HepG2 (cell line): ENCODE data around the gene TMTC3. TPM values are rescaled to one million over a fixed set of nuclear protein-coding genes. Genes with fewer than 3 reads are reported as not detected.

Experiments used
- ATAC-seq: fragments of 200-7000 bp; cut with Tn5 transposase; 3 replicates; pipeline ENCODE4 v1.9.1; 2020; ENCODE audit warnings: mild to moderate bottlenecking, moderate library complexity
- BruUV-seq: library from RNA; stranded (reverse); fragments of 400-500 nt; replicated peaks from 2 replicates; lab custom pipeline; 2021; lab: Mats Ljungman, UMichigan
- CTCF ChIA-PET: fragments of 300-600 bp; formaldehyde crosslinking; extraction: SDS; loops from one replicate; lab custom pipeline; 2021; ENCODE audit warnings: low total read pairs, inconsistent platforms, low intra/inter-chr PET ratio; lab: Yijun Ruan, JAX
- POLR2A ChIA-PET: fragments of 350-600 bp; sonication (Branson Sonifier 250); formaldehyde crosslinking; loops from one replicate; lab custom pipeline; 2020; ENCODE audit warnings: antibody characterized with exemption, inconsistent platforms; lab: Yijun Ruan, JAX
- DNase-seq: peaks from one replicate; pipeline ENCODE4 v3.0.0-alpha.2; 2015; ENCODE audit warnings: low spot score
- FAIRE-seq: peaks from 3 replicates; lab custom pipeline; 2011; peaks lifted over from hg19 to GRCh38; lab: Jason Lieb, UNC
- H2AFZ ChIP-seq: one replicate; pipeline ENCODE4 v1.6.1; 2011; ENCODE audit warnings: low read length, inconsistent platforms
- H3K27ac ChIP-seq: fragments of 300-600 bp; 3 replicates; pipeline ENCODE4 v1.8.0; 2011; ENCODE audit warnings: mixed run types, mild to moderate bottlenecking, mixed read lengths, low read length, inconsistent platforms; ENCODE audit not compliant: insufficient read depth; ENCODE audit errors: extremely low read length
- H3K27me3 ChIP-seq, 2 experiments: fragments of 200-600 bp in 1 of 2; 2 replicates in 1 of 2; 3 replicates in 1 of 2; pipeline versions ENCODE4 v1.6.0 to v1.8.0; 2011; ENCODE audit warnings: low read length in 2 of 2, mild to moderate bottlenecking in 2 of 2, moderate library complexity in 2 of 2, inconsistent platforms in 1 of 2; ENCODE audit not compliant: insufficient read depth in 2 of 2, control insufficient read depth in 1 of 2
- H3K36me3 ChIP-seq, 2 experiments: fragments of 200-600 bp in 1 of 2; replicated peaks in 1 of 2; 2 replicates in 1 of 2; 3 replicates in 1 of 2; pipeline versions ENCODE4 v1.5.1 to v1.8.0; 2011; ENCODE audit warnings: low read length in 2 of 2, inconsistent platforms in 1 of 2; ENCODE audit not compliant: insufficient read depth in 2 of 2, control insufficient read depth in 1 of 2
- H3K4me1 ChIP-seq: 2 replicates; pipeline ENCODE4 v1.5.1; 2012; ENCODE audit warnings: low read length, inconsistent platforms; ENCODE audit not compliant: insufficient read depth
- H3K4me2 ChIP-seq: 2 replicates; pipeline ENCODE4 v1.6.0; 2011; ENCODE audit warnings: low read depth, low read length, inconsistent platforms
- H3K4me3 ChIP-seq, 3 experiments: fragments of 200-600 bp in 1 of 3; sonication (generic), shearing (Covaris generic) in 1 of 3; replicated peaks in 1 of 3; 2 replicates each; pipeline ENCODE4 v1.5.1; 2011 to 2016; ENCODE audit warnings: low read length in 3 of 3, inconsistent platforms in 2 of 3, low read depth in 2 of 3, mild to moderate bottlenecking in 2 of 3, control low read depth in 1 of 3, mixed read lengths in 1 of 3; ENCODE audit not compliant: insufficient read depth in 1 of 3
- H3K79me2 ChIP-seq: one replicate; pipeline ENCODE4 v1.6.1; 2011; ENCODE audit warnings: low read length, inconsistent platforms; ENCODE audit not compliant: insufficient read depth
- H3K9ac ChIP-seq: 2 replicates; pipeline ENCODE4 v1.6.0; 2011; ENCODE audit warnings: mild to moderate bottlenecking, low read depth, low read length, inconsistent platforms; ENCODE audit not compliant: insufficient read depth
- H3K9me3 ChIP-seq: 2 replicates; pipeline ENCODE4 v1.5.1; 2012; ENCODE audit warnings: mild to moderate bottlenecking, low read length
- H4K20me1 ChIP-seq: 2 replicates; pipeline ENCODE4 v1.6.0; 2011; ENCODE audit warnings: inconsistent platforms, mild to moderate bottlenecking, low read length, moderate library complexity; ENCODE audit not compliant: insufficient read depth
- ESRRA ChIP-seq: sonication (generic); formaldehyde crosslinking; IDR thresholded peaks from 2 replicates; pipeline ENCODE4 v1.5.1; 2020; ENCODE audit warnings: mild to moderate bottlenecking, low read depth, missing genetic modification reagents
- SNAI1 ChIP-seq: sonication (generic); formaldehyde crosslinking; IDR thresholded peaks from 2 replicates; pipeline ENCODE4 v1.5.0; 2020; ENCODE audit warnings: mild to moderate bottlenecking, missing genetic modification reagents, borderline replicate concordance
- SP5 ChIP-seq: IDR thresholded peaks from 2 replicates; pipeline ENCODE4 v1.6.1; 2016; ENCODE audit warnings: low read depth, borderline replicate concordance
- TBX2 ChIP-seq: sonication (generic); formaldehyde crosslinking; IDR thresholded peaks from 2 replicates; pipeline ENCODE4 v1.5.0; 2020; ENCODE audit warnings: missing genetic modification reagents, mild to moderate bottlenecking, borderline replicate concordance
- ZSCAN21 ChIP-seq: sonication (generic); formaldehyde crosslinking; IDR thresholded peaks from 2 replicates; pipeline ENCODE4 v1.8.0; 2022; ENCODE audit warnings: mild to moderate bottlenecking, missing genetic modification reagents, moderate library complexity, borderline replicate concordance
- WGBS: methylation state at CpG from one replicate; pipeline ENCODE4 v1.1.6; 2017; ENCODE audit warnings: low lambda C conversion rate; 5-methylcytosine and 5-hydroxymethylcytosine counted together
- in situ Hi-C: cut with HindIII; loops from 2 replicates; pipeline ENCODE4 v1.10.0; 2017; ENCODE audit warnings: low pct_unique_long_range_greater_than_20kb; ENCODE audit not compliant: extremely low pct_ligation_motif_present
- intact Hi-C: fragments of 100-400 bp; cut with micrococcal nuclease; formaldehyde crosslinking; loops from one replicate; pipeline ENCODE4 v1.10.0; 2022; ENCODE audit not compliant: unreplicated experiment
- polyA plus RNA-seq, 8 experiments: library from polyadenylated mRNA; depleted of rRNA in 3 of 8; stranded (reverse) in 7 of 8; unstranded in 1 of 8; fragments of >200 nt; fragmentation: Illumina TruSeq in 4 of 8; extraction: Trizol in 4 of 8; gene quantifications; 2 replicates each; pipeline versions ENCODE4 v1.2.1 to v1.2.3, GENCODE V29; 2011 to 2016; ENCODE audit warnings: low read depth in 4 of 8, missing spikeins in 1 of 8, mixed read lengths in 1 of 8; ENCODE audit not compliant: insufficient read depth in 1 of 8
- total RNA-seq, 5 experiments: library from RNA; depleted of rRNA; stranded (reverse); fragments of >200 nt; fragmentation: Illumina TruSeq; extraction: Trizol; gene quantifications; 2 replicates each; pipeline ENCODE4 v1.2.3, GENCODE V29; 2016; ENCODE audit warnings: low read depth in 1 of 5

Gene TMTC3
- total and polyA plus RNA-seq, 2 of the 13 experiments (the other 11 are each of a cell fraction or from before 2014, with no cell fraction given) = 6.3 to 22.5 TPM

- CTCF ChIA-PET = no interaction called here
- no peaks in the 10 kb centered on the region for H4K20me1 ChIP-seq
- H3K79me2 ChIP-seq = no peaks in the 10 kb centered on the region
- H3K27me3 ChIP-seq = no peaks in the 10 kb centered on the region
- H3K9me3 ChIP-seq = no peaks in the 10 kb centered on the region
- 0 out of 5 replicates have a peak, but pooled peaks cover 0 to 2% of the 10 kb centered on the region in 2 experiments for H3K36me3 ChIP-seq
- 96% methylated on average over 3 of the region's 3 CpGs for WGBS
- H3K9ac ChIP-seq = no peak overlapping the region
- no peak overlapping the region for H3K4me2 ChIP-seq
- POLR2A ChIA-PET = no interaction called here
- intact Hi-C loops = no loop called here
- in situ Hi-C loops = no loop called here
- no peak overlapping the region for H3K4me3 ChIP-seq
- no peak overlapping the region for H2AFZ ChIP-seq
- TF ChIP-seq SNAI1 (CRISPR knock-in tag) (no peak), ESRRA (no peak), SP5 (CRISPR knock-in tag) (no peak), ZSCAN21 (CRISPR knock-in tag) (no peak)
- DNase-seq = no peak
- no peak for ATAC-seq
- H3K4me1 ChIP-seq = peaks cover 24% of the 10 kb centered on the region
- no peak for FAIRE-seq
- H3K27ac ChIP-seq = no peak overlapping the region
- no TSS peak for BruUV-seq
Measured at GRCh38 chr12:88182416-88182815, 40.3 kb downstream of the TMTC3 start.

GRCh38 chr12:88184196-88184595 is 42.1 kb downstream of the TMTC3 start:
- no TSS peak for BruUV-seq
- in situ Hi-C loops = no loop called here
- FAIRE-seq = no peak

More at GRCh38 chr12:88184196-88184595, 42.1 kb downstream of the TMTC3 start:
- peaks cover 21% of the 10 kb centered on the region for H3K4me1 ChIP-seq
- H3K36me3 ChIP-seq = 0 out of 5 replicates have a peak, but pooled peaks cover 0 to 2% of the 10 kb centered on the region in 2 experiments
- H4K20me1 ChIP-seq = no peaks in the 10 kb centered on the region
- no peak overlapping the region for H3K4me3 ChIP-seq
- DNase-seq = no peak
- no peaks in the 10 kb centered on the region for H3K79me2 ChIP-seq
- no peak overlapping the region for H3K4me2 ChIP-seq
- H3K27me3 ChIP-seq = no peaks in the 10 kb centered on the region
- TF ChIP-seq TBX2 (CRISPR knock-in tag) = no peak
- CTCF ChIA-PET = no interaction called here
- no peak overlapping the region for H3K9ac ChIP-seq
- H3K9me3 ChIP-seq = no peaks in the 10 kb centered on the region
- intact Hi-C loops = no loop called here
- POLR2A ChIA-PET = no interaction called here
- 95% methylated on average over 3 of the region's 3 CpGs for WGBS
- H3K27ac ChIP-seq = no peak overlapping the region
- no peak overlapping the region for H2AFZ ChIP-seq
- no peak for ATAC-seq
